ENCODE data around the gene ZYG11A.

ZYG11A gene

GRCh38 chr1:52900402-52900801 lies 57.8 kb downstream of the ZYG11A start:
- H3K27ac ChIP-seq: no peak overlapping the region
- no peak for DNase-seq (ENCODE audit: low spot score)
- ChIA-PET CTCF (no interaction called here), POLR2A (ENCODE audit: low non-redundant PET) (no interaction called here)
- TF ChIP-seq CTCF (conservative IDR thresholded peaks at IDR 0.05; ENCODE audit: low read depth): no peak

GRCh38 chr1:52901384-52901783 lies 58.8 kb downstream of the ZYG11A start:
- POLR2A ChIA-PET (ENCODE audit: low non-redundant PET): no interaction called here
- TF ChIP-seq CTCF (conservative IDR thresholded peaks at IDR 0.05; ENCODE audit: low read depth): no peak
- no peak overlapping the region for H3K27ac ChIP-seq
- CTCF ChIA-PET: interaction anchor here (0.5 to 0.7 kb wide), 2 partner anchors 11 to 461 kb away, joined by 3 to 4 read pairs; no protein-coding TSS in a partner anchor
- no peak for DNase-seq (ENCODE audit: low spot score)

- POLR2A ChIA-PET (ENCODE audit: low non-redundant PET): no interaction called here
- TF ChIP-seq CTCF (conservative IDR thresholded peaks at IDR 0.05; ENCODE audit: low read depth): no peak
- CTCF ChIA-PET: interaction anchor here (0.5 kb wide), 1 partner anchor 94 kb away, joined by 3 read pairs; no protein-coding TSS in a partner anchor
Measured at GRCh38 chr1:52904208-52904926, 61.8 kb downstream of the ZYG11A start.

GRCh38 chr1:52904927-52905698 lies 62.6 kb downstream of the ZYG11A start:
- CTCF ChIA-PET: interaction anchor here (0.5 to 0.9 kb wide), 4 partner anchors 16 to 287 kb away, joined by 3 to 4 read pairs (median 3); partner anchors contain the start of gene ECHDC2
- peak; percentile 66 for DNase-seq (ENCODE audit: low spot score)
- peak; percentile 38 for TF ChIP-seq CTCF (conservative IDR thresholded peaks at IDR 0.05; ENCODE audit: low read depth)
- POLR2A ChIA-PET (ENCODE audit: low non-redundant PET): no interaction called here
- no peak overlapping the region for H3K27ac ChIP-seq

More at GRCh38 chr1:52904208-52904926, 61.8 kb downstream of the ZYG11A start:
- H3K27ac ChIP-seq: no peak overlapping the region
- DNase-seq (ENCODE audit: low spot score): no peak

GRCh38 chr1:52906135-52906603 lies 63.6 kb downstream of the ZYG11A start:
- peak overlapping the region; percentile 24; the same call in 1 of the 2 replicates for H3K27ac ChIP-seq
- ChIA-PET POLR2A (ENCODE audit: low non-redundant PET) (no interaction called here), CTCF (no interaction called here)
- DNase-seq (ENCODE audit: low spot score): no peak
- TF ChIP-seq CTCF (conservative IDR thresholded peaks at IDR 0.05; ENCODE audit: low read depth): no peak

- DNase-seq (ENCODE audit: low spot score): peak; percentile 41
- ChIA-PET CTCF (interaction anchor here (0.7 kb wide), 3 partner anchors 15 to 81 kb away, joined by 3 to 5 read pairs (median 4); partner anchors contain the start of gene ECHDC2), POLR2A (ENCODE audit: low non-redundant PET) (no interaction called here)
- H3K27ac ChIP-seq: no peak overlapping the region
- no peak for TF ChIP-seq CTCF (conservative IDR thresholded peaks at IDR 0.05; ENCODE audit: low read depth)
Measured at GRCh38 chr1:52907068-52907811, 64.7 kb downstream of the ZYG11A start.

Measured in RWPE1 (cell line).